ENCODE results near the gene ZNF302. TPM values are rescaled to one million over a fixed set of nuclear protein-coding genes. Genes with fewer than 3 reads are reported as not detected.

Gene ZNF302
- total RNA-seq, 2 experiments from 2014 or later: 14.9 to 15.9 TPM

DNA sequence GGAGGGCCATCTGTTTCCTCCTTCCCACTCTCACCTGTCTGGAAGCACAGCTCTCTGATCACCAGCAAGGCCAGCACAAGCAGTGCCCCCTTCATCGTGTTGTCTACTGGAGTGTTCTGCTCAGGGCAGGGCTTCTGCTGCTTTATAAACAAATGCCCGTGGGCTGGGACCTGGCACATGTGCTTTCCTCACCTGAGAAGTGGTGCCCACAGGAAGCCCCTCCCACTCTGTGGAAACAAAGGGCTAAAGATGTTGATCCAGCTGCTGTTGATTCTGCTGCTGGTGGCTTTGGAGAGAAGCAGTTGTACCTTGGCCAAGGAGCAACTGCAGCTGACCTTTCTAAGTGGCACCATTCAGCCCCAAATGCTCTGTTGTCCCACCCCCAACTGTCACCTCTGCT lies 30.2 kb downstream of the ZNF302 start:
- ChIA-PET CTCF (interaction anchor here (1.0 kb wide), 1 partner anchor 67 kb away, joined by 3 read pairs; no protein-coding TSS in a partner anchor), POLR2A (no interaction called here)
- Mint-ChIP-seq H3K27me3 (peaks cover 15% of the 10 kb centered on the region), H3K9me3 (peaks cover 8% of the 10 kb centered on the region), H3K36me3 (ENCODE audit: low read depth) (peaks cover 5% of the 10 kb centered on the region), H3K4me1 (ENCODE audit: low read depth) (peaks cover 2% of the 10 kb centered on the region), H3K27ac (no peak overlapping the region), H3K4me3 (no peak overlapping the region)
- TF ChIP-seq CTCF (IDR thresholded peaks at IDR 0.05): no peak
- ATAC-seq (no peak), DNase-seq (no peak)
- intact Hi-C loops (cut with micrococcal nuclease): no loop called here

DNA sequence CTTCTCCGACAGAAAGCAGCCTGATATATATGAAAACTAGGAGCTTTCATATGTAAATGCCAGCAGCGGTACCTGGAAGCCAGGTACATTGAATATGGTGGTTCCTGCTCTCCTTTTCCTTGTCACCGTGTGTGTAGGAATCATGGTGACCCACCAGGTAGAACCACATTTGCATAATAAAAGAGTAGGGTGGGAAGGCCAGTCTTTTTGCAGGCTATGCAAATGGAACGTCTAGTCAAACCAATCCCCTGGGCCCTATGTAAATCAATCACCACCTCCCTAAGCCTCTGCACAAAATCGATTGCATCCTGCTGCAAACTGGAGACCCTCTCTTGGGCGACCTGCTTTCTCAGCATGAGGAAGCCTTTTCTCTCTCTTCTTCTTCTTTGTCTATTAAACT lies 34.4 kb downstream of the ZNF302 start:
- DNase-seq (no peak), ATAC-seq (no peak)
- Mint-ChIP-seq H3K27ac (no peak overlapping the region), H3K36me3 (ENCODE audit: low read depth) (peaks cover 13% of the 10 kb centered on the region), H3K9me3 (peaks cover 15% of the 10 kb centered on the region), H3K27me3 (peaks cover 15% of the 10 kb centered on the region), H3K4me3 (no peak overlapping the region), H3K4me1 (ENCODE audit: low read depth) (peaks cover 2% of the 10 kb centered on the region)
- no peak for TF ChIP-seq CTCF (IDR thresholded peaks at IDR 0.05)
- CTCF ChIA-PET: interaction anchor here (0.7 to 5.8 kb wide), 15 partner anchors 10 to 248 kb away, joined by 3 to 78 read pairs (median 4); partner anchors contain the start of genes SCGB2B2, ZNF181 and ZNF302
- POLR2A ChIA-PET: interaction anchor here (1.0 kb wide), 1 partner anchor 34 kb away, joined by 3 read pairs; the partner anchor contains the start of gene ZNF302
- intact Hi-C loops (cut with micrococcal nuclease): loop anchor here (1.0 kb wide), 1 partner anchor 73 kb away; no protein-coding TSS in a partner anchor

GRCh38 chr19:34712395-34713261 lies 35.1 kb downstream of the ZNF302 start:
- no peak overlapping the region for H3K27ac Mint-ChIP-seq
- peak; percentile 69 for DNase-seq
- POLR2A ChIA-PET: interaction anchor here (1.0 kb wide), 1 partner anchor 35 kb away, joined by 3 read pairs; the partner anchor contains the start of gene ZNF302
- H3K36me3 Mint-ChIP-seq (ENCODE audit: low read depth): peaks cover 11% of the 10 kb centered on the region
- CTCF ChIA-PET: interaction anchor here (0.9 to 5.8 kb wide), 19 partner anchors 9 to 249 kb away, joined by 3 to 78 read pairs (median 4); partner anchors contain the start of genes SCGB2B2, ZNF181 and ZNF302
- peak; percentile 56 for ATAC-seq
- peaks cover 19% of the 10 kb centered on the region for H3K27me3 Mint-ChIP-seq
- H3K9me3 Mint-ChIP-seq: peaks cover 12% of the 10 kb centered on the region
- no peak overlapping the region for H3K4me3 Mint-ChIP-seq
- peaks cover 2% of the 10 kb centered on the region for H3K4me1 Mint-ChIP-seq (ENCODE audit: low read depth)
- peak; percentile 72 for TF ChIP-seq CTCF (IDR thresholded peaks at IDR 0.05)
- intact Hi-C loops (cut with micrococcal nuclease): loop anchor here (1.0 kb wide), 1 partner anchor 73 kb away; no protein-coding TSS in a partner anchor

GRCh38 chr19:34713262-34713637 lies 35.8 kb downstream of the ZNF302 start:
- CTCF ChIA-PET: interaction anchor here (1.0 to 5.8 kb wide), 17 partner anchors 8 to 210 kb away, joined by 3 to 78 read pairs (median 4); partner anchors contain the start of gene ZNF181
- peak; percentile 18 for DNase-seq
- no peak for ATAC-seq
- Mint-ChIP-seq H3K27me3 (peaks cover 19% of the 10 kb centered on the region), H3K4me3 (no peak overlapping the region), H3K36me3 (ENCODE audit: low read depth) (peaks cover 11% of the 10 kb centered on the region), H3K4me1 (ENCODE audit: low read depth) (peaks cover 2% of the 10 kb centered on the region), H3K9me3 (peaks cover 12% of the 10 kb centered on the region), H3K27ac (no peak overlapping the region)
- TF ChIP-seq CTCF (IDR thresholded peaks at IDR 0.05): no peak
- intact Hi-C loops (cut with micrococcal nuclease): no loop called here
- POLR2A ChIA-PET: no interaction called here

All from activated CD8-positive, alpha-beta T cell treated with anti-CD3 and anti-CD28 coated beads for 36 hours (primary cell).